NCI-H526 treated with DMSO at 0.1 percent for 48 hours (cell line): ENCODE measurements around the gene COL4A5.

ENCODE experiments used
- DNase-seq: peaks from one replicate; lab custom pipeline; 2025; lab: John Stamatoyannopoulos, UW

COL4A5 gene

GRCh38 chrX:108641589-108642272 lies 202.1 kb downstream of the COL4A5 start:
- no peak for DNase-seq

GRCh38 chrX:108642273-108642628 lies 202.6 kb downstream of the COL4A5 start:
- DNase-seq: no peak

- DNase-seq: no peak
Measured at GRCh38 chrX:108664701-108665100, 225.1 kb downstream of the COL4A5 start.

GRCh38 chrX:108666101-108666500 lies 226.5 kb downstream of the COL4A5 start:
- no peak for DNase-seq

GRCh38 chrX:108671526-108671925 lies 231.9 kb downstream of the COL4A5 start:
- DNase-seq: no peak

- no peak for DNase-seq
Measured at GRCh38 chrX:108696690-108697089, 257.1 kb downstream of the COL4A5 start.

GRCh38 chrX:108699368-108699767 lies 259.7 kb downstream of the COL4A5 start:
- DNase-seq: no peak

- no peak for DNase-seq
Measured at GRCh38 chrX:108701633-108702032, 262.0 kb downstream of the COL4A5 start.

GRCh38 chrX:108702530-108702929 lies 262.9 kb downstream of the COL4A5 start:
- DNase-seq: no peak

- DNase-seq: no peak
Measured at GRCh38 chrX:108704839-108705238, 265.2 kb downstream of the COL4A5 start.

- DNase-seq: no peak
Measured at GRCh38 chrX:108712886-108713285, 273.2 kb downstream of the COL4A5 start.

- no peak for DNase-seq
Measured at GRCh38 chrX:108722561-108722960, 282.9 kb downstream of the COL4A5 start.

- no peak for DNase-seq
Measured at GRCh38 chrX:108726748-108727147, 287.1 kb downstream of the COL4A5 start.

- DNase-seq: no peak
Measured at GRCh38 chrX:108731153-108731552, 291.5 kb downstream of the COL4A5 start.

- DNase-seq: no peak
Measured at GRCh38 chrX:108732630-108733321, 293.1 kb downstream of the COL4A5 start.

GRCh38 chrX:108734426-108734825 lies 294.8 kb downstream of the COL4A5 start:
- no peak for DNase-seq

GRCh38 chrX:108735091-108735678 lies 295.5 kb downstream of the COL4A5 start:
- DNase-seq: peak; percentile 13

GRCh38 chrX:108735679-108736508 lies 296.3 kb downstream of the COL4A5 start:
- peak; percentile 17 for DNase-seq

- DNase-seq: no peak
Measured at GRCh38 chrX:108736509-108737479, 297.2 kb downstream of the COL4A5 start, which contains the start of gene IRS4. Gene IRS4, minus strand, starts transcription at chrX:108736563.

- DNase-seq: no peak
Measured at GRCh38 chrX:108737754-108738153, 298.1 kb downstream of the COL4A5 start.

- no peak for DNase-seq
Measured at GRCh38 chrX:108740299-108740774, 300.7 kb downstream of the COL4A5 start.
